HepG2 (cell line): ENCODE measurements around the gene IRX3. TPM values are rescaled to one million over a fixed set of nuclear protein-coding genes. Genes with fewer than 3 reads are reported as not detected.

Experiments
- ARNT ChIP-seq: fragments of 450-650 bp; IDR thresholded peaks from 2 replicates; pipeline ENCODE4 v1.6.1; 2017
- ESRRA ChIP-seq: sonication (generic); formaldehyde crosslinking; IDR thresholded peaks from 2 replicates; pipeline ENCODE4 v1.5.1; 2020; ENCODE audit warnings: mild to moderate bottlenecking, low read depth, missing genetic modification reagents
- FLYWCH1 ChIP-seq: sonication (generic); formaldehyde crosslinking; IDR thresholded peaks from 2 replicates; pipeline ENCODE4 v1.8.1; 2023; ENCODE audit warnings: mild to moderate bottlenecking, missing genetic modification reagents
- FOXP1 ChIP-seq, 2 experiments: fragments of 450-650 bp in 1 of 2; IDR thresholded peaks; 2 replicates each; pipeline ENCODE4 v1.6.1; 2017 to 2018; ENCODE audit warnings: antibody characterized with exemption in 1 of 2
- HDAC6 ChIP-seq: fragments of 200-600 bp; sonication (generic); IDR thresholded peaks from 2 replicates; pipeline ENCODE4 v1.7.0; 2017; ENCODE audit warnings: mild to moderate bottlenecking, antibody characterized with exemption, low read length, low read depth
- HOXD1 ChIP-seq: sonication (generic); formaldehyde crosslinking; IDR thresholded peaks from 2 replicates; pipeline ENCODE4 v1.5.0; 2020; ENCODE audit warnings: missing genetic modification reagents
- IRF2 ChIP-seq: IDR thresholded peaks from 2 replicates; pipeline ENCODE4 v1.6.1; 2018; ENCODE audit warnings: missing genetic modification reagents, missing compliant biosample characterization
- KDM5B ChIP-seq: sonication (generic); formaldehyde crosslinking; IDR thresholded peaks from 2 replicates; pipeline ENCODE4 v1.4.0; 2020; ENCODE audit warnings: missing genetic modification reagents, mild to moderate bottlenecking, borderline replicate concordance
- KLF16 ChIP-seq, 2 experiments: sonication (generic) in 1 of 2; formaldehyde crosslinking in 1 of 2; IDR thresholded peaks; 2 replicates each; pipeline versions ENCODE4 v1.6.1 to v1.8.0; 2016 to 2023; ENCODE audit warnings: missing genetic modification reagents in 2 of 2, missing compliant biosample characterization in 1 of 2
- MAFK ChIP-seq, 2 experiments: IDR thresholded peaks in 1 of 2; conservative IDR thresholded peaks in 1 of 2; 2 replicates each; pipeline ENCODE4 v1.6.1; 2011; ENCODE audit warnings: improper control_type of control experiment in 2 of 2, low read length in 2 of 2
- SRSF9 ChIP-seq: fragments of 200-400 bp; formaldehyde crosslinking; IDR thresholded peaks from 2 replicates; pipeline ENCODE4 v1.6.1; 2018; ENCODE audit warnings: borderline replicate concordance, mild to moderate bottlenecking, low read depth, low read length; ENCODE audit not compliant: insufficient read depth, poor library complexity, severe bottlenecking
- ZKSCAN1 ChIP-seq: fragments of 150-350 bp; IDR thresholded peaks from 2 replicates; pipeline ENCODE4 v1.6.1; 2014; ENCODE audit warnings: low read length
- ZNF180 ChIP-seq: sonication (generic); formaldehyde crosslinking; IDR thresholded peaks from 2 replicates; pipeline ENCODE4 v1.4.0; 2020; ENCODE audit warnings: low read depth, missing genetic modification reagents, borderline replicate concordance
- ZNF224 ChIP-seq: sonication (generic); formaldehyde crosslinking; IDR thresholded peaks from 2 replicates; pipeline ENCODE4 v1.5.0; 2020; ENCODE audit warnings: mild to moderate bottlenecking, missing genetic modification reagents
- ZNF260 ChIP-seq: sonication (generic); formaldehyde crosslinking; IDR thresholded peaks from 2 replicates; pipeline ENCODE4 v1.4.0; 2020; ENCODE audit warnings: missing genetic modification reagents, low read depth, mild to moderate bottlenecking, borderline replicate concordance
- ZNF784 ChIP-seq: sonication (generic); formaldehyde crosslinking; IDR thresholded peaks from 2 replicates; pipeline ENCODE4 v1.5.1; 2020; ENCODE audit warnings: missing genetic modification reagents, mild to moderate bottlenecking, borderline replicate concordance
- ZNF792 ChIP-seq: IDR thresholded peaks from 2 replicates; pipeline ENCODE4 v1.6.1; 2016
- polyA plus RNA-seq, 8 experiments: library from polyadenylated mRNA; depleted of rRNA in 3 of 8; stranded (reverse) in 7 of 8; unstranded in 1 of 8; fragments of >200 nt; fragmentation: Illumina TruSeq in 4 of 8; extraction: Trizol in 4 of 8; gene quantifications; 2 replicates each; pipeline versions ENCODE4 v1.2.1 to v1.2.3, GENCODE V29; 2011 to 2016; ENCODE audit warnings: low read depth in 4 of 8, missing spikeins in 1 of 8, mixed read lengths in 1 of 8; ENCODE audit not compliant: insufficient read depth in 1 of 8
- total RNA-seq, 5 experiments: library from RNA; depleted of rRNA; stranded (reverse); fragments of >200 nt; fragmentation: Illumina TruSeq; extraction: Trizol; gene quantifications; 2 replicates each; pipeline ENCODE4 v1.2.3, GENCODE V29; 2016; ENCODE audit warnings: low read depth in 1 of 5
- TF ChIP-seq, protein P1 (sequence below): sonication (generic); formaldehyde crosslinking; IDR thresholded peaks from 2 replicates; pipeline ENCODE4 v1.5.0; 2020; ENCODE audit warnings: mild to moderate bottlenecking, missing genetic modification reagents
- TF ChIP-seq, protein P2 (sequence below): sonication (generic); formaldehyde crosslinking; IDR thresholded peaks from 2 replicates; pipeline ENCODE4 v1.5.1; 2020; ENCODE audit warnings: mild to moderate bottlenecking, missing genetic modification reagents, borderline replicate concordance
- TF ChIP-seq, protein P3 (sequence below): sonication (generic); formaldehyde crosslinking; IDR thresholded peaks from 2 replicates; pipeline ENCODE4 v1.8.1; 2023; ENCODE audit warnings: mild to moderate bottlenecking, inconsistent platforms, moderate library complexity, missing genetic modification reagents, borderline replicate concordance

The IRX3 gene
- total and polyA plus RNA-seq, 2 of the 13 experiments (the other 11 are each of a cell fraction or from before 2014, with no cell fraction given): 9.2 to 16.4 TPM

GRCh38 chr16:54285414-54286089, 1.0 kb downstream of the IRX3 start (continued):
- TF ChIP-seq, protein P1, sequence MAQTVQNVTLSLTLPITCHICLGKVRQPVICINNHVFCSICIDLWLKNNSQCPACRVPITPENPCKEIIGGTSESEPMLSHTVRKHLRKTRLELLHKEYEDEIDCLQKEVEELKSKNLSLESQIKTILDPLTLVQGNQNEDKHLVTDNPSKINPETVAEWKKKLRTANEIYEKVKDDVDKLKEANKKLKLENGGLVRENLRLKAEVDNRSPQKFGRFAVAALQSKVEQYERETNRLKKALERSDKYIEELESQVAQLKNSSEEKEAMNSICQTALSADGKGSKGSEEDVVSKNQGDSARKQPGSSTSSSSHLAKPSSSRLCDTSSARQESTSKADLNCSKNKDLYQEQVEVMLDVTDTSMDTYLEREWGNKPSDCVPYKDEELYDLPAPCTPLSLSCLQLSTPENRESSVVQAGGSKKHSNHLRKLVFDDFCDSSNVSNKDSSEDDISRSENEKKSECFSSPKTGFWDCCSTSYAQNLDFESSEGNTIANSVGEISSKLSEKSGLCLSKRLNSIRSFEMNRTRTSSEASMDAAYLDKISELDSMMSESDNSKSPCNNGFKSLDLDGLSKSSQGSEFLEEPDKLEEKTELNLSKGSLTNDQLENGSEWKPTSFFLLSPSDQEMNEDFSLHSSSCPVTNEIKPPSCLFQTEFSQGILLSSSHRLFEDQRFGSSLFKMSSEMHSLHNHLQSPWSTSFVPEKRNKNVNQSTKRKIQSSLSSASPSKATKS (CRISPR knock-in tag): no peak
- no peak for TF ChIP-seq ARNT
- TF ChIP-seq ZNF792 (CRISPR knock-in tag): no peak
- no peak for TF ChIP-seq ZNF180 (CRISPR knock-in tag)
- no peak for TF ChIP-seq FOXP1 (IDR thresholded peaks at IDR 0.05)
- TF ChIP-seq FOXP1 (CRISPR knock-in tag; IDR thresholded peaks at IDR 0.05): 0 out of 2 replicates have a peak, but pooled peaks have one; percentile 21
- no peak for TF ChIP-seq ZNF260 (CRISPR knock-in tag)
- no peak for TF ChIP-seq ZNF224 (CRISPR knock-in tag)
- TF ChIP-seq HOXD1 (CRISPR knock-in tag): no peak
- TF ChIP-seq ESRRA (CRISPR knock-in tag): no peak
- no peak for TF ChIP-seq SRSF9
- TF ChIP-seq ZNF784 (CRISPR knock-in tag): peak; percentile 88
- no peak; a peak in 1 of 4 replicates for TF ChIP-seq KLF16 (CRISPR knock-in tag; IDR thresholded peaks at IDR 0.05)
- TF ChIP-seq, protein P2, sequence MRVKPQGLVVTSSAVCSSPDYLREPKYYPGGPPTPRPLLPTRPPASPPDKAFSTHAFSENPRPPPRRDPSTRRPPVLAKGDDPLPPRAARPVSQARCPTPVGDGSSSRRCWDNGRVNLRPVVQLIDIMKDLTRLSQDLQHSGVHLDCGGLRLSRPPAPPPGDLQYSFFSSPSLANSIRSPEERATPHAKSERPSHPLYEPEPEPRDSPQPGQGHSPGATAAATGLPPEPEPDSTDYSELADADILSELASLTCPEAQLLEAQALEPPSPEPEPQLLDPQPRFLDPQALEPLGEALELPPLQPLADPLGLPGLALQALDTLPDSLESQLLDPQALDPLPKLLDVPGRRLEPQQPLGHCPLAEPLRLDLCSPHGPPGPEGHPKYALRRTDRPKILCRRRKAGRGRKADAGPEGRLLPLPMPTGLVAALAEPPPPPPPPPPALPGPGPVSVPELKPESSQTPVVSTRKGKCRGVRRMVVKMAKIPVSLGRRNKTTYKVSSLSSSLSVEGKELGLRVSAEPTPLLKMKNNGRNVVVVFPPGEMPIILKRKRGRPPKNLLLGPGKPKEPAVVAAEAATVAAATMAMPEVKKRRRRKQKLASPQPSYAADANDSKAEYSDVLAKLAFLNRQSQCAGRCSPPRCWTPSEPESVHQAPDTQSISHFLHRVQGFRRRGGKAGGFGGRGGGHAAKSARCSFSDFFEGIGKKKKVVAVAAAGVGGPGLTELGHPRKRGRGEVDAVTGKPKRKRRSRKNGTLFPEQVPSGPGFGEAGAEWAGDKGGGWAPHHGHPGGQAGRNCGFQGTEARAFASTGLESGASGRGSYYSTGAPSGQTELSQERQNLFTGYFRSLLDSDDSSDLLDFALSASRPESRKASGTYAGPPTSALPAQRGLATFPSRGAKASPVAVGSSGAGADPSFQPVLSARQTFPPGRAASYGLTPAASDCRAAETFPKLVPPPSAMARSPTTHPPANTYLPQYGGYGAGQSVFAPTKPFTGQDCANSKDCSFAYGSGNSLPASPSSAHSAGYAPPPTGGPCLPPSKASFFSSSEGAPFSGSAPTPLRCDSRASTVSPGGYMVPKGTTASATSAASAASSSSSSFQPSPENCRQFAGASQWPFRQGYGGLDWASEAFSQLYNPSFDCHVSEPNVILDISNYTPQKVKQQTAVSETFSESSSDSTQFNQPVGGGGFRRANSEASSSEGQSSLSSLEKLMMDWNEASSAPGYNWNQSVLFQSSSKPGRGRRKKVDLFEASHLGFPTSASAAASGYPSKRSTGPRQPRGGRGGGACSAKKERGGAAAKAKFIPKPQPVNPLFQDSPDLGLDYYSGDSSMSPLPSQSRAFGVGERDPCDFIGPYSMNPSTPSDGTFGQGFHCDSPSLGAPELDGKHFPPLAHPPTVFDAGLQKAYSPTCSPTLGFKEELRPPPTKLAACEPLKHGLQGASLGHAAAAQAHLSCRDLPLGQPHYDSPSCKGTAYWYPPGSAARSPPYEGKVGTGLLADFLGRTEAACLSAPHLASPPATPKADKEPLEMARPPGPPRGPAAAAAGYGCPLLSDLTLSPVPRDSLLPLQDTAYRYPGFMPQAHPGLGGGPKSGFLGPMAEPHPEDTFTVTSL (CRISPR knock-in tag): 0 out of 2 replicates have a peak, but pooled peaks have one; percentile 12
- no peak for TF ChIP-seq ZKSCAN1
- peak; percentile 86; the same call in 1 of the 2 replicates for TF ChIP-seq KDM5B
- TF ChIP-seq HDAC6: no peak
- TF ChIP-seq FLYWCH1 (CRISPR knock-in tag): no peak
- no peak for TF ChIP-seq MAFK (conservative IDR thresholded peaks at IDR 0.05 in 1 of 2, IDR thresholded peaks at IDR 0.05 in 1 of 2; ENCODE audit: low read length in 2 of 2)
- TF ChIP-seq IRF2 (CRISPR knock-in tag): no peak
- TF ChIP-seq, protein P3, sequence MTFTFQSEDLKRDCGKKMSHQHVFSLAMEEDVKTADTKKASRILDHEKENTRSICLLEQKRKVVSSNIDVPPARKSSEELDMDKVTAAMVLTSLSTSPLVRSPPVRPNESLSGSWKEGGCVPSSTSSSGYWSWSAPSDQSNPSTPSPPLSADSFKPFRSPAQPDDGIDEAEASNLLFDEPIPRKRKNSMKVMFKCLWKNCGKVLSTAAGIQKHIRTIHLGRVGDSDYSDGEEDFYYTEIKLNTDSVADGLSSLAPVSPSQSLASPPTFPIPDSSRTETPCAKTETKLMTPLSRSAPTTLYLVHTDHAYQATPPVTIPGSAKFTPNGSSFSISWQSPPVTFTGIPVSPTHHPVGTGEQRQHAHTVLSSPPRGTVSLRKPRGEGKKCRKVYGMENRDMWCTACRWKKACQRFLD: no peak
